ENCODE measurements around the gene FCHSD2. TPM values are rescaled to one million over a fixed set of nuclear protein-coding genes. Genes with fewer than 3 reads are reported as not detected.

The FCHSD2 gene
- polyA plus RNA-seq (ENCODE audit: insufficient read length in 10 of 10), result 10 to 100 TPM; 21.6 to 32.2 (median 25.8) TPM
- long read RNA-seq, donor 1, partial matches to known transcripts, result 0 of 1 reads
- long read RNA-seq, donor 1, other reads (novel, unspliced or antisense), result 0 of 1 reads
- long read RNA-seq, donor 2, partial matches to known transcripts, result 0 of 1 reads
- long read RNA-seq, donor 2, other reads (novel, unspliced or antisense), result 0 of 1 reads
- long read RNA-seq, donor 3, result 0 reads
- long read RNA-seq, donor 4, partial matches to known transcripts, result 0 of 1 reads
- long read RNA-seq, donor 4, other reads (novel, unspliced or antisense), result 0 of 1 reads
- long read RNA-seq, donor 5, result 0 reads
- long read RNA-seq, donor 6, result 0 reads
- long read RNA-seq, donor 7, result 0 reads
- long read RNA-seq, donor 8, partial matches to known transcripts, result 0 of 1 reads
- long read RNA-seq, donor 8, other reads (novel, unspliced or antisense), result 0 of 1 reads
- long read RNA-seq, donor 9, result 0 reads

- no peak for DNase-seq
Observed at GRCh38 chr11:73142128-73142377, at the start of gene FCHSD2. FCHSD2 (minus strand) TSS chr11:73142318; CDS start chr11:73141877, 441 bp downstream.

GRCh38 chr11:73191151-73191550 lies 49.0 kb upstream of the FCHSD2 start:
- no peak for DNase-seq

GRCh38 chr11:73190557-73190885 lies 48.4 kb upstream of the FCHSD2 start:
- no peak for DNase-seq

- no peak for DNase-seq
Observed at GRCh38 chr11:73189723-73190556, 47.8 kb upstream of the FCHSD2 start.

GRCh38 chr11:73189315-73189714 lies 47.2 kb upstream of the FCHSD2 start:
- peak in 1 of 3 donors; percentile 33 for DNase-seq

GRCh38 chr11:73188301-73188700 lies 46.2 kb upstream of the FCHSD2 start:
- peak in 1 of 3 donors; percentile 31 for DNase-seq

- DNase-seq, result no peak
Observed at GRCh38 chr11:73187854-73188253, 45.7 kb upstream of the FCHSD2 start.

GRCh38 chr11:73186886-73187285 lies 44.8 kb upstream of the FCHSD2 start:
- no peak for DNase-seq

- DNase-seq, result no peak
Observed at GRCh38 chr11:73186294-73186850, 44.3 kb upstream of the FCHSD2 start.

GRCh38 chr11:73185680-73186293 lies 43.7 kb upstream of the FCHSD2 start:
- DNase-seq, result no peak

- peak in 2 of 3 donors; percentile 27 to 61 for DNase-seq
Observed at GRCh38 chr11:73184953-73185671, 43.0 kb upstream of the FCHSD2 start.

- no peak for DNase-seq
Observed at GRCh38 chr11:73182824-73183321, 40.8 kb upstream of the FCHSD2 start.

- no peak for DNase-seq
Observed at GRCh38 chr11:73178681-73179080, 36.6 kb upstream of the FCHSD2 start.

GRCh38 chr11:73177778-73178539 lies 35.8 kb upstream of the FCHSD2 start:
- DNase-seq, result peak; percentile 70 to 88 (median 84)

GRCh38 chr11:73177380-73177777 lies 35.3 kb upstream of the FCHSD2 start:
- DNase-seq, result peak in 1 of 3 donors; percentile 41

- DNase-seq, result no peak
Observed at GRCh38 chr11:73176874-73177155, 34.7 kb upstream of the FCHSD2 start.

GRCh38 chr11:73176145-73176873 lies 34.2 kb upstream of the FCHSD2 start:
- DNase-seq, result no peak

- no peak for DNase-seq
Observed at GRCh38 chr11:73175551-73176144, 33.5 kb upstream of the FCHSD2 start.

- DNase-seq, result no peak
Observed at GRCh38 chr11:73174495-73174791, 32.3 kb upstream of the FCHSD2 start.

Measured in muscle of back (tissue), 13 donors.